Heart left ventricle (tissue), 13 donors: Measurements from ENCODE around the gene RCAN3.

Experiments
- POLR2A ChIP-seq, 2 donors: fragments of 450-650 bp; IDR thresholded peaks; one replicate each; pipeline ENCODE4 v1.6.1; 2017; ENCODE audit warnings: antibody characterized with exemption in 2 of 2, mild to moderate bottlenecking in 2 of 2, moderate library complexity in 2 of 2
- TF ChIP-seq, protein P1 (sequence below), 12 donors: fragments of 200-600 bp; sonication (generic) in 4 of 12; IDR thresholded peaks; one replicate each; pipeline versions ENCODE4 v1.5.0 to v1.8.0; 2018 to 2022; ENCODE audit warnings: antibody characterized with exemption in 12 of 12, mild to moderate bottlenecking in 5 of 12
- donor health status: ischemic (EF 13 %, LVEDD 7.1; RV severe dilation, severe dysfunction).
- donor health status: DM: no; HTN: yes; CAD: no.
- donor health status: DM: no; HTN: no; CAD: no.
- donor health status: ischemic (EF 25% LVEDD 6.9; RV normal size, moderate dysfunction).
- donor health status: ischemic (EF 25% LVEDD 5.7; RV mildly dilated, moderate dysfunction).
- donor health status: ischemic (EF 35%, LVEDD 5.7; RV mildly dilated, moderate dysfunction).
- donor health status: nonischemic (EF 11% LVEDD 7.7; RV severe dilation, severe dysfunction).
- donor health status: DM: yes; HTN: yes; CAD: no.
- donor health status: PGD.
- donor health status: ischemic (EF 29% LVEDD 5.4; RV normal size, mild dysfunction).
- donor health status: nonischemic (EF 23%, LVEDD 6.1; RV moderate dilation, normal function).

- no peak for TF ChIP-seq POLR2A (IDR thresholded peaks at IDR 0.05)
- TF ChIP-seq, protein P1, sequence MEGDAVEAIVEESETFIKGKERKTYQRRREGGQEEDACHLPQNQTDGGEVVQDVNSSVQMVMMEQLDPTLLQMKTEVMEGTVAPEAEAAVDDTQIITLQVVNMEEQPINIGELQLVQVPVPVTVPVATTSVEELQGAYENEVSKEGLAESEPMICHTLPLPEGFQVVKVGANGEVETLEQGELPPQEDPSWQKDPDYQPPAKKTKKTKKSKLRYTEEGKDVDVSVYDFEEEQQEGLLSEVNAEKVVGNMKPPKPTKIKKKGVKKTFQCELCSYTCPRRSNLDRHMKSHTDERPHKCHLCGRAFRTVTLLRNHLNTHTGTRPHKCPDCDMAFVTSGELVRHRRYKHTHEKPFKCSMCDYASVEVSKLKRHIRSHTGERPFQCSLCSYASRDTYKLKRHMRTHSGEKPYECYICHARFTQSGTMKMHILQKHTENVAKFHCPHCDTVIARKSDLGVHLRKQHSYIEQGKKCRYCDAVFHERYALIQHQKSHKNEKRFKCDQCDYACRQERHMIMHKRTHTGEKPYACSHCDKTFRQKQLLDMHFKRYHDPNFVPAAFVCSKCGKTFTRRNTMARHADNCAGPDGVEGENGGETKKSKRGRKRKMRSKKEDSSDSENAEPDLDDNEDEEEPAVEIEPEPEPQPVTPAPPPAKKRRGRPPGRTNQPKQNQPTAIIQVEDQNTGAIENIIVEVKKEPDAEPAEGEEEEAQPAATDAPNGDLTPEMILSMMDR (IDR thresholded peaks at IDR 0.05): peak; percentile 45 to 70 (median 58)
Observed at GRCh38 chr1:24586970-24587820, 84.6 kb downstream of the RCAN3 start.
